OCI-LY3 (cell line): ENCODE results near the gene HOXD8.

Experiments
- H2AFZ ChIP-seq: fragments of 200-600, 300-600 bp; shearing (Covaris generic); 2 replicates; pipeline ENCODE4 v1.6.0; 2014; ENCODE audit warnings: antibody characterized with exemption, low read depth, low read length
- H3K27ac ChIP-seq: fragments of 200-600, 300-600 bp; sonication (generic); 2 replicates; pipeline ENCODE4 v1.5.1; 2014; ENCODE audit warnings: mild to moderate bottlenecking, low read length, moderate library complexity, mixed read lengths
- H3K27me3 ChIP-seq: fragments of 200-600, 300-600 bp; sonication (generic); 2 replicates; pipeline ENCODE4 v1.6.1; 2014; ENCODE audit warnings: low read depth, low read length, mixed read lengths
- H3K36me3 ChIP-seq: fragments of 200-600, 300-600 bp; sonication (generic); replicated peaks from 2 replicates; pipeline ENCODE3; 2014; ENCODE audit warnings: low read depth, low read length, mixed read lengths
- H3K4me1 ChIP-seq: fragments of 300-600, 200-600 bp; sonication (generic); 2 replicates; pipeline ENCODE4 v1.6.1; 2014; ENCODE audit warnings: low read length, mixed read lengths
- H3K4me2 ChIP-seq: fragments of 200-600, 300-600 bp; sonication (generic); 2 replicates; pipeline ENCODE4 v1.6.1; 2014; ENCODE audit warnings: low read length, mixed read lengths
- H3K4me3 ChIP-seq: fragments of 300-600, 200-600 bp; sonication (generic); 2 replicates; pipeline ENCODE4 v1.5.1; 2014; ENCODE audit warnings: antibody characterized with exemption, mild to moderate bottlenecking, low read length, moderate library complexity
- H3K79me2 ChIP-seq: fragments of 300-600, 200-600 bp; shearing (Covaris generic); 2 replicates; pipeline ENCODE4 v1.6.1; 2014; ENCODE audit warnings: mild to moderate bottlenecking, low read length, mixed read lengths
- H3K9ac ChIP-seq: fragments of 300-600, 200-600 bp; shearing (Covaris generic); 2 replicates; pipeline ENCODE4 v1.6.0; 2014; ENCODE audit warnings: mild to moderate bottlenecking, low read length, moderate library complexity
- H3K9me3 ChIP-seq: fragments of 200-600, 300-600 bp; shearing (Covaris generic); 2 replicates; pipeline ENCODE4 v1.6.1; 2014; ENCODE audit warnings: low read length, mixed read lengths; ENCODE audit not compliant: insufficient read depth
- H4K20me1 ChIP-seq: fragments of 200-600, 300-600 bp; sonication (generic); 2 replicates; pipeline ENCODE4 v1.6.1; 2016; ENCODE audit warnings: low read length, mixed read lengths; ENCODE audit not compliant: insufficient read depth
- CTCF ChIP-seq: fragments of 200-600, 300-600 bp; sonication (generic); IDR thresholded peaks from 2 replicates; pipeline ENCODE4 v1.5.1; 2014; ENCODE audit warnings: antibody characterized with exemption, low read length, low read depth
- EZH2phosphoT487 ChIP-seq: fragments of 200-600 bp; shearing (Covaris generic); IDR thresholded peaks from 2 replicates; pipeline ENCODE4 v1.6.1; 2018; ENCODE audit warnings: antibody characterized with exemption, mixed run types, low read depth

Gene HOXD8

GRCh38 chr2:176174824-176175708, 45.6 kb downstream of the HOXD8 start:
- no peak overlapping the region for H3K27ac ChIP-seq
- H3K27me3 ChIP-seq, result no peaks in the 10 kb centered on the region
- H3K4me1 ChIP-seq, result no peaks in the 10 kb centered on the region
- no peak for TF ChIP-seq CTCF
- TF ChIP-seq EZH2phosphoT487, result no peak
- no peaks in the 10 kb centered on the region for H3K9me3 ChIP-seq
- no peak overlapping the region for H3K9ac ChIP-seq
- H2AFZ ChIP-seq, result no peak overlapping the region
- no peaks in the 10 kb centered on the region for H4K20me1 ChIP-seq
- no peaks in the 10 kb centered on the region for H3K79me2 ChIP-seq
- peak overlapping the region; percentile 60 for H3K4me2 ChIP-seq
- peak overlapping the region; percentile 55 for H3K4me3 ChIP-seq
- H3K36me3 ChIP-seq, result no peaks in the 10 kb centered on the region

- TF ChIP-seq EZH2phosphoT487 (no peak), CTCF (no peak)
- no peaks in the 10 kb centered on the region for H3K9me3 ChIP-seq
- H3K27me3 ChIP-seq, result 0 out of 2 replicates have a peak, but pooled peaks cover 3% of the 10 kb centered on the region
- no peaks in the 10 kb centered on the region for H3K36me3 ChIP-seq
- H3K4me3 ChIP-seq, result no peak overlapping the region
- H3K9ac ChIP-seq, result no peak overlapping the region
- no peaks in the 10 kb centered on the region for H3K79me2 ChIP-seq
- no peaks in the 10 kb centered on the region for H3K4me1 ChIP-seq
- no peak overlapping the region for H3K4me2 ChIP-seq
- no peak overlapping the region for H2AFZ ChIP-seq
- H3K27ac ChIP-seq, result no peak overlapping the region
- no peaks in the 10 kb centered on the region for H4K20me1 ChIP-seq
Measured at GRCh38 chr2:176175709-176176607, 46.5 kb downstream of the HOXD8 start.

- no peak overlapping the region for H3K4me2 ChIP-seq
Measured at GRCh38 chr2:176177580-176178037, 48.1 kb downstream of the HOXD8 start.

More at GRCh38 chr2:176177580-176178037, 48.1 kb downstream of the HOXD8 start:
- Histone ChIP-seq H2AFZ (no peak overlapping the region), H3K9me3 (no peaks in the 10 kb centered on the region), H3K27ac (no peak overlapping the region), H3K4me1 (no peaks in the 10 kb centered on the region), H3K79me2 (no peaks in the 10 kb centered on the region), H3K4me3 (no peak overlapping the region), H4K20me1 (no peaks in the 10 kb centered on the region), H3K36me3 (no peaks in the 10 kb centered on the region), H3K27me3 (0 out of 2 replicates have a peak, but pooled peaks cover 3% of the 10 kb centered on the region), H3K9ac (no peak overlapping the region)
- no peak for TF ChIP-seq EZH2phosphoT487
- no peak for TF ChIP-seq CTCF
